ENCODE measurements around the gene BRCA1.
A peak's percentile ranks its signal among the peaks of the same experiment; 100 is the strongest.
"Not testable (repeated sequence)": the region's sequence is repeated elsewhere in the genome, so short reads cannot be mapped to it uniquely, and the experiment has no call there.

The BRCA1 gene

GRCh38 chr17:43125133-43125966 is at the start of gene BRCA1:
BRCA1 (minus strand) TSS chr17:43125364; CDS start chr17:43124096, 1,268 bp downstream.
- peak; percentile 97 to 98 for DNase-seq (ENCODE audit: low read depth in 2 of 2)

- DNase-seq (ENCODE audit: low read depth in 2 of 2): peak; percentile 88 to 90
Measured at GRCh38 chr17:43171586-43172487, 46.7 kb upstream of the BRCA1 start.

- DNase-seq (ENCODE audit: low read depth in 2 of 2): peak; percentile 97 to 98
Measured at GRCh38 chr17:43170766-43171585, 45.8 kb upstream of the BRCA1 start, which contains the start of gene NBR1. NBR1 (plus strand) TSS chr17:43171214; CDS start chr17:43175800, 4,586 bp downstream.

- DNase-seq (ENCODE audit: low read depth in 2 of 2): peak; percentile 83 to 86
Measured at GRCh38 chr17:43170140-43170765, 45.1 kb upstream of the BRCA1 start.

- DNase-seq (ENCODE audit: low read depth in 2 of 2): no peak
Measured at GRCh38 chr17:43169561-43170139, 44.5 kb upstream of the BRCA1 start.

- DNase-seq (ENCODE audit: low read depth in 2 of 2): not testable (repeated sequence)
Measured at GRCh38 chr17:43165971-43166370, 40.8 kb upstream of the BRCA1 start.

- DNase-seq (ENCODE audit: low read depth in 2 of 2): not testable (repeated sequence)
Measured at GRCh38 chr17:43159957-43160356, 34.8 kb upstream of the BRCA1 start.

- not testable (repeated sequence) for DNase-seq (ENCODE audit: low read depth in 2 of 2)
Measured at GRCh38 chr17:43159232-43159631, 34.1 kb upstream of the BRCA1 start.

GRCh38 chr17:43155666-43156065 is 30.5 kb upstream of the BRCA1 start:
- no peak for DNase-seq (ENCODE audit: low read depth in 2 of 2)

GRCh38 chr17:43153197-43153835 is 28.2 kb upstream of the BRCA1 start:
- DNase-seq (ENCODE audit: low read depth in 2 of 2): not testable (repeated sequence)

- DNase-seq (ENCODE audit: low read depth in 2 of 2): no peak
Measured at GRCh38 chr17:43151880-43152456, 26.8 kb upstream of the BRCA1 start.

- no peak for DNase-seq (ENCODE audit: low read depth in 2 of 2)
Measured at GRCh38 chr17:43146649-43147048, 21.5 kb upstream of the BRCA1 start.

GRCh38 chr17:43143201-43143600 is 18.0 kb upstream of the BRCA1 start:
- no peak for DNase-seq (ENCODE audit: low read depth in 2 of 2)

- DNase-seq (ENCODE audit: low read depth in 2 of 2): no peak
Measured at GRCh38 chr17:43142153-43142552, 17.0 kb upstream of the BRCA1 start.

- no peak for DNase-seq (ENCODE audit: low read depth in 2 of 2)
Measured at GRCh38 chr17:43140396-43141332, 15.5 kb upstream of the BRCA1 start.

- DNase-seq (ENCODE audit: low read depth in 2 of 2): not testable (repeated sequence)
Measured at GRCh38 chr17:43138531-43138930, 13.4 kb upstream of the BRCA1 start.

- DNase-seq (ENCODE audit: low read depth in 2 of 2): not testable (repeated sequence)
Measured at GRCh38 chr17:43136574-43136973, 11.4 kb upstream of the BRCA1 start.

- DNase-seq (ENCODE audit: low read depth in 2 of 2): no peak
Measured at GRCh38 chr17:43135454-43135819, 10.3 kb upstream of the BRCA1 start.

Measured in fibroblast of skin of left quadriceps (primary cell).